ENCODE results near the gene MRPL19.
"Not testable (repeated sequence)": the region's sequence is repeated elsewhere in the genome, so short reads cannot be mapped to it uniquely, and the experiment has no call there.

MRPL19 gene

GRCh38 chr2:75675908-75676307, 29.3 kb downstream of the MRPL19 start:
- no peak for DNase-seq

- DNase-seq, result no peak
Measured at GRCh38 chr2:75676464-75676863, 29.9 kb downstream of the MRPL19 start.

GRCh38 chr2:75679556-75679955, 33.0 kb downstream of the MRPL19 start:
- no peak for DNase-seq

- no peak for DNase-seq
Measured at GRCh38 chr2:75680402-75680801, 33.8 kb downstream of the MRPL19 start.

GRCh38 chr2:75683430-75683829, 36.8 kb downstream of the MRPL19 start:
- not testable (repeated sequence) for DNase-seq

- no peak for DNase-seq
Measured at GRCh38 chr2:75688196-75688595, 41.6 kb downstream of the MRPL19 start.

GRCh38 chr2:75698918-75699317, 52.3 kb downstream of the MRPL19 start:
- no peak for DNase-seq

GRCh38 chr2:75702593-75702992, 56.0 kb downstream of the MRPL19 start:
- DNase-seq, result no peak

GRCh38 chr2:75703589-75704287, 57.2 kb downstream of the MRPL19 start:
- no peak for DNase-seq

- peak in 1 of 2 experiments; percentile 6 for DNase-seq
Measured at GRCh38 chr2:75705921-75706320, 59.3 kb downstream of the MRPL19 start.

- no peak for DNase-seq
Measured at GRCh38 chr2:75707901-75708300, 61.3 kb downstream of the MRPL19 start.

GRCh38 chr2:75709297-75709696, 62.7 kb downstream of the MRPL19 start:
- DNase-seq, result no peak

GRCh38 chr2:75710220-75710576, 63.6 kb downstream of the MRPL19 start:
- DNase-seq, result peak in 1 of 2 experiments; percentile 68

- peak; percentile 47 to 84 for DNase-seq
Measured at GRCh38 chr2:75710577-75711253, 64.1 kb downstream of the MRPL19 start, which contains the start of gene GCFC2. Gene GCFC2 (minus strand): TSS chr2:75710915. CDS start chr2:75710855, 60 bp downstream.

GRCh38 chr2:75711590-75711989, 65.0 kb downstream of the MRPL19 start:
- not testable (repeated sequence) for DNase-seq

- no peak for DNase-seq
Measured at GRCh38 chr2:75716406-75716805, 69.8 kb downstream of the MRPL19 start.

GRCh38 chr2:75719616-75720015, 73.0 kb downstream of the MRPL19 start:
- DNase-seq, result no peak

GRCh38 chr2:75720525-75720924, 73.9 kb downstream of the MRPL19 start:
- no peak for DNase-seq

GRCh38 chr2:75722687-75723086, 76.1 kb downstream of the MRPL19 start:
- DNase-seq, result no peak

GRCh38 chr2:75728614-75729419, 82.2 kb downstream of the MRPL19 start:
- no peak for DNase-seq

GRCh38 chr2:75729861-75730260, 83.3 kb downstream of the MRPL19 start:
- DNase-seq, result peak in 1 of 2 experiments; percentile 12

GRCh38 chr2:75736276-75736675, 89.7 kb downstream of the MRPL19 start:
- no peak for DNase-seq

GRCh38 chr2:75737961-75738360, 91.4 kb downstream of the MRPL19 start:
- DNase-seq, result no peak

All from SW 1271 (cell line).